ENCODE data around the gene ECI2.

Gene ECI2

DNA sequence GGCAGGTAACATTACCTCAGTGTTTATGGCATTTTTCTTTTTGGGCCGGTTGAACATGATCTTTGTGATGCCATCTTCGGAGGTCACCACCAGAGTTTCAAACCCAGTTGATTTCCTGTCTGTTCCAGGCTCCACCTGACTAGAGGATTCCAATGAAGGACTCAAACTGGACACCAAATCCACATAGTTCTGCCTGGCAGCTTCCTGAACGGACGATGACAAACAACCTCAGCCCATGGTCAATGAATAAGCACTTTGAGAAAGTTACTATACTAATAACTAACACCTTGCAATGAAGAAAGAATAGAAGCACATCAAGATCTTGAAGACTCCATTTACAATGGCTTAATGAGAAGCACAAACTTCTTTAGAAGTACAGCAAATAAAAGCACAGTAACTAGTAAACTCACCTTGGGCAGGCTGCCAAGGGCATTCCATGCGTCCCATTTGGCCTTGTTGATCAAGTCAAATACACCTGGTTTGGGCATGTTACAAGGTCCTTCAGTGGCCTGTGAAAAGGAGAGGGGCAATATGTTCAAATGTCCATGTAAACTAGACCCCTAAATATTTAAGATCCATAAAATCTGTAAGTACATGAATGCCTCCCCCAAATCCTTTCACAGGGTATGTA, 4.9 kb downstream of the ECI2 start:
- Histone ChIP-seq H3K9ac (ENCODE audit: low read depth, low read length, poor library complexity, severe bottlenecking) (no peak overlapping the region), H3K79me2 (ENCODE audit: insufficient read depth, low read length) (peaks cover 42% of the 10 kb centered on the region), H4K20me1 (ENCODE audit: insufficient read depth, low read length, poor library complexity, severe bottlenecking) (no peaks in the 10 kb centered on the region), H3K4me1 (ENCODE audit: insufficient read depth, low read length, poor library complexity, severe bottlenecking) (peaks cover 17% of the 10 kb centered on the region), H3K4me2 (ENCODE audit: low read depth, low read length, poor library complexity, severe bottlenecking) (no peak overlapping the region), H3K4me3 (ENCODE audit: low read length, poor library complexity, severe bottlenecking) (no peak overlapping the region), H3K9me2 (replicated peaks; ENCODE audit: low read depth, low read length) (no peaks in the 10 kb centered on the region), H3K36me3 (ENCODE audit: insufficient read depth, low read length) (peaks cover 41% of the 10 kb centered on the region; the same call in 1 of the 2 replicates), H3F3A (ENCODE audit: low read depth) (no peaks in the 10 kb centered on the region), H3K27me3 (ENCODE audit: insufficient read depth, low read length, poor library complexity, severe bottlenecking) (no peaks in the 10 kb centered on the region), H3K9me3 (ENCODE audit: insufficient read depth, low read depth, low read length) (no peaks in the 10 kb centered on the region), H2AFZ (ENCODE audit: low read length) (no peak overlapping the region)
- TF ChIP-seq CTCF (conservative IDR thresholded peaks at IDR 0.05; ENCODE audit: low read length) = no peak
- TF ChIP-seq EZH2phosphoT487 (IDR thresholded peaks at IDR 0.05; ENCODE audit: borderline replicate concordance) = no peak

DNA sequence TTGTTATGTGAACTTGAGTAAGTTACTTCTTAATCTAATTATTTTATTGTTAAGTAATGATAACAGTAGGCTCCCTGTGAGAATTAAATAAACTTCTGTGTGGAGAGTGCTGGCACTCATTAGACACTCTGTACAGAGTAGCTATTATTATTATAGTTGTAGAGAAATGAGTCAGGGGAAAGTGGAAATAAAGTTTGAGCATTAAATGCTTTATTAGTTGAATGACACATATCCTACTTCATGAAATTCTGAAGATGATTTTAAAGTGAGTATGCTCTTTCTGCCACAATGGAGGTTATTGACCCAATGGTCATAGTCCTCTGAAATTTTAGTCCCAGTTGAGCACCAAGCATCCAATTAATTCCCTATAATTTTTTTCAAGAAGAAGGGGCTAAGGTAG, 5.9 kb downstream of the ECI2 start:
- no peak overlapping the region for H3K9ac ChIP-seq (ENCODE audit: low read depth, low read length, poor library complexity, severe bottlenecking)
- TF ChIP-seq CTCF (conservative IDR thresholded peaks at IDR 0.05; ENCODE audit: low read length) = no peak
- TF ChIP-seq EZH2phosphoT487 (IDR thresholded peaks at IDR 0.05; ENCODE audit: borderline replicate concordance) = no peak

DNA sequence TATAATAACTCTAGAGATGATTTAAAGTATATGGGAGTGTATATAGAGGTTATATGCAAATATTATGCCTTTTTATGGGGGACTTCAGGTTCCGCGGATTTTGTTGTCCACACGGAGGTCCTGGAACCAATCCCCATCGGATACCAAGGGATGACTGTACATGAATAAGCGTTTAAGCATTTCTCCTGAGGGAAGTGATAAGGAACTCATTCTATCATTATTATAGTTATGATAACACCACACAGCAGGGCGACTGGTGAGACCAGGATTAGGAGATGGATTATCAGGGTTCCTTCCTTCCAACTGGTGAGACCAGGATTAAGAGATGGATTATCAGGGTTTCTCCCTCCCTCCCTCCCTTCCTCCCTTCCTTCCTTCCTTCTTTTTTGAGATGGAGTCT, 6.6 kb downstream of the ECI2 start:
- H3K9ac ChIP-seq (ENCODE audit: low read depth, low read length, poor library complexity, severe bottlenecking) = no peak overlapping the region
- H3K9me3 ChIP-seq (ENCODE audit: insufficient read depth, low read depth, low read length) = no peaks in the 10 kb centered on the region
- no peaks in the 10 kb centered on the region for H3K27me3 ChIP-seq (ENCODE audit: insufficient read depth, low read length, poor library complexity, severe bottlenecking)
- H3F3A ChIP-seq (ENCODE audit: low read depth) = no peaks in the 10 kb centered on the region
- peaks cover 8% of the 10 kb centered on the region for H3K4me1 ChIP-seq (ENCODE audit: insufficient read depth, low read length, poor library complexity, severe bottlenecking)
- no peaks in the 10 kb centered on the region for H3K9me2 ChIP-seq (replicated peaks; ENCODE audit: low read depth, low read length)
- TF ChIP-seq CTCF (conservative IDR thresholded peaks at IDR 0.05; ENCODE audit: low read length) (no peak), EZH2phosphoT487 (IDR thresholded peaks at IDR 0.05; ENCODE audit: borderline replicate concordance) (no peak)
- H3K4me2 ChIP-seq (ENCODE audit: low read depth, low read length, poor library complexity, severe bottlenecking) = no peak overlapping the region
- no peaks in the 10 kb centered on the region for H4K20me1 ChIP-seq (ENCODE audit: insufficient read depth, low read length, poor library complexity, severe bottlenecking)
- H3K36me3 ChIP-seq (ENCODE audit: insufficient read depth, low read length) = peaks cover 57% of the 10 kb centered on the region; the same call in 1 of the 2 replicates
- H2AFZ ChIP-seq (ENCODE audit: low read length) = no peak overlapping the region
- no peak overlapping the region for H3K4me3 ChIP-seq (ENCODE audit: low read length, poor library complexity, severe bottlenecking)
- peaks cover 27% of the 10 kb centered on the region for H3K79me2 ChIP-seq (ENCODE audit: insufficient read depth, low read length)

More for the DNA sequence above, 5.9 kb downstream of the ECI2 start:
- no peaks in the 10 kb centered on the region for H3K27me3 ChIP-seq (ENCODE audit: insufficient read depth, low read length, poor library complexity, severe bottlenecking)
- no peaks in the 10 kb centered on the region for H3K9me2 ChIP-seq (replicated peaks; ENCODE audit: low read depth, low read length)
- H3K4me3 ChIP-seq (ENCODE audit: low read length, poor library complexity, severe bottlenecking) = no peak overlapping the region
- peaks cover 34% of the 10 kb centered on the region for H3K79me2 ChIP-seq (ENCODE audit: insufficient read depth, low read length)
- no peak overlapping the region for H3K4me2 ChIP-seq (ENCODE audit: low read depth, low read length, poor library complexity, severe bottlenecking)
- H4K20me1 ChIP-seq (ENCODE audit: insufficient read depth, low read length, poor library complexity, severe bottlenecking) = no peaks in the 10 kb centered on the region
- H3K36me3 ChIP-seq (ENCODE audit: insufficient read depth, low read length) = peaks cover 51% of the 10 kb centered on the region; the same call in 1 of the 2 replicates
- no peaks in the 10 kb centered on the region for H3F3A ChIP-seq (ENCODE audit: low read depth)
- H2AFZ ChIP-seq (ENCODE audit: low read length) = no peak overlapping the region
- H3K4me1 ChIP-seq (ENCODE audit: insufficient read depth, low read length, poor library complexity, severe bottlenecking) = peaks cover 15% of the 10 kb centered on the region
- H3K9me3 ChIP-seq (ENCODE audit: insufficient read depth, low read depth, low read length) = no peaks in the 10 kb centered on the region

All from Loucy (cell line).